ENCODE measurements around the gene SMAD7. TPM values are rescaled to one million over a fixed set of nuclear protein-coding genes. Genes with fewer than 3 reads are reported as not detected.
A peak's percentile ranks its signal among the peaks of the same experiment; 100 is the strongest.

SMAD7 gene
- total RNA-seq, 2 experiments from 2014 or later = 23.8 to 24.1 TPM

DNA sequence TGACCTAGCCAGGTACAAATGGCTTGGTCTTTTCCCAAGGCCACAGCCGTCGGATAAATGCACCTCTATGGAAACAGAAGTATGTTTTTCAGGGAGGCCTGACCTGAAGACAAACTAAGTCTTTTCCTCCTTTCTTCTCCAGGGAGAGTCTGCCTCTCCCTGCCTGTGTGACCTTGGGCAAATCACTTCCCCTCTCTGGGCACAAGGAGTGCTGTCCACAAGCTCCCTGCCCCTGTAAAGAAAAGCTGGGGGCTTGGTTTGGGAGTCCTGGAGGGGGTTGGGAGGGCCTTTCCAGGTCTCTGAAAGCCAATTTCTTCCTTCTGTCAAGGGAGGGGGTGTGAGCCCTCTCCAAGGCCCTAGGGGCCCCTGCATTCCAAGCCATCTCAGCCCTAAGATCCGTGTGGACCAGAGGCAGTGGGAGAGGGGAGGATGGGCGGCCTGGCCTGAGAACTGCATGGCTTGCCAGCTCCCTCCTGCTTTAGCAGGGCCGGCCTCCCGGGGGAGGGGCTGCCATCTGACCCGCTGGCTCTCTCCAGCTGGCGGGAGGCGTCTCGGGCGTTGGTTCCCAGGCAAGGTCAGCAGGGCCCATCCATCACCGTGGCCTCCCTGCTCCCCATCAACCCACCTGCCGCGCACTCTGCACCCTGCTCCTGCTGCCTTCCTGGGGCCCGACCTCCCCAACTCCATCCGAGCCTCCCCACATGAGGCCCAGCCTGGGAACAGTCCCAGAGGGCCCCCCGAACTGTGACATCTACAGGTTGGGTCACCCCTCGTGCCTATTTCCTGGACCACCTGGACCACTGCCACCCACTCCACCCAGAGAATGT lies 61.4 kb downstream of the SMAD7 start:
- Mint-ChIP-seq H3K27ac (no peak overlapping the region), H3K27me3 (ENCODE audit: low read depth) (peaks cover 2% of the 10 kb centered on the region), H3K4me3 (no peak overlapping the region), H3K4me1 (ENCODE audit: low read depth) (no peaks in the 10 kb centered on the region), H3K9me3 (ENCODE audit: insufficient read depth) (no peaks in the 10 kb centered on the region), H3K36me3 (ENCODE audit: low read depth) (no peaks in the 10 kb centered on the region)
- POLR2A ChIA-PET = no interaction called here
- CTCF ChIA-PET = no interaction called here
- DNase-seq (no peak), ATAC-seq (no peak)

DNA sequence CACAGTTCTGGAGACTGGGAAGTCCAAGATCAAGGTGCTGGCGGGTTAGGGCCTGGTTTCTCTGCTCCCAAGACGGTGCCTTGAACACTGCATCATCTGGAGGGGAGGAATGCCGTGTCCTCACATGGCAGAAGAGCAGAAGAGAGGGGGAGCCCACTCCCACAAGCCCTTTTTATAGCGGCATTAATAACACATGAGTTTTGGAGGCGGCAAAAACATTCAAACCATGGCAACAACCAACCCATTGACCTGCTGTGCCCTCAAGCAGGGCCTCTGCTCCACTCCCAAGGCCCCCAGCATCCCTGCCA lies 62.0 kb downstream of the SMAD7 start:
- Mint-ChIP-seq H3K9me3 (ENCODE audit: insufficient read depth) (no peaks in the 10 kb centered on the region), H3K4me3 (no peak overlapping the region), H3K4me1 (ENCODE audit: low read depth) (no peaks in the 10 kb centered on the region), H3K27ac (no peak overlapping the region), H3K36me3 (ENCODE audit: low read depth) (no peaks in the 10 kb centered on the region), H3K27me3 (ENCODE audit: low read depth) (peaks cover 2% of the 10 kb centered on the region)
- no peak for DNase-seq
- POLR2A ChIA-PET = no interaction called here
- CTCF ChIA-PET = no interaction called here
- ATAC-seq = no peak

DNA sequence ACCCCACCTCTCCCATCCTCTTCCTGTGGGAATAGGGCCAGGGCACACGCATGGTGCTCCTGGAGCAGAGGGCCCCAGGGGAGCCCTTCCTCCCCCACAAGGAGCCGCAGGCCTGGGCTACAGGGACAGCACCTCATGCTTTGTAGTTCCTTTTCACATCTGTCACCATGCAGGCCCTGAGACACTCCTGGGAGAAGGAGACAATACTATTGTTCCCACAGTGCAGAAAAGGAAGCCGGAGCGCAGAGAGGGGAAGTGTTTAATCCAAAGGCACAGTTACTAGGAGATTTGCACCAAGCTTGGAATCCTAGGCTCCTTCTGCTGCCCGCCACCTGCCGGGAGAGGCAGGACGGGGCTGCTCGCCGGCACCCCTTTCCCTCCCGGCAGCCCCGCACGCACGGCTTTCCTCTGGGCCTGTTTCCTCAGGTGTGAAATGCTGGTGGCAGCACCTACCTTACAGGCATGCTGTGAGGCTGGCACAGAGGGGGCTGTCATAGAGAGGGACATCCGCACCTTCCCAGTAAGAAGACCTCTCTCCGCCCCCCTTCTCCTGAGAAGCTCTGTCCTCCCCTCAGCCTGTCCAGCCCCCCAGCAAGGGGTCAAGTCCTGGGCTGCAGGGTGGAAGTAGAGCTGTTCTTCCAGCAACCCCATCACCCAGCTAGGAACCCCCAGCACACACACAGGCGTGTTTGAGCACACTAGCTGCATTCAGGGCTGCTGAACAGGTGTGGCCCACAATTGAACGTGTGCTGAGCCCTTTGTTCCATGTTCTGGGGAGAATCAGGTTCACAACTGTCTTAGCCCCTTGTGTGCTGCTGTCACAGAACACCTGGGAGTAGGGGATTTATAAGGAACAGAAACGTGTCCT lies 62.6 kb downstream of the SMAD7 start:
- CTCF ChIA-PET = no interaction called here
- no peaks in the 10 kb centered on the region for H3K36me3 Mint-ChIP-seq (ENCODE audit: low read depth)
- no peak overlapping the region for H3K4me3 Mint-ChIP-seq
- ATAC-seq (no peak), DNase-seq (no peak)
- POLR2A ChIA-PET = no interaction called here
- peaks cover 2% of the 10 kb centered on the region for H3K27me3 Mint-ChIP-seq (ENCODE audit: low read depth)
- no peaks in the 10 kb centered on the region for H3K9me3 Mint-ChIP-seq (ENCODE audit: insufficient read depth)
- no peaks in the 10 kb centered on the region for H3K4me1 Mint-ChIP-seq (ENCODE audit: low read depth)
- H3K27ac Mint-ChIP-seq = no peak overlapping the region

DNA sequence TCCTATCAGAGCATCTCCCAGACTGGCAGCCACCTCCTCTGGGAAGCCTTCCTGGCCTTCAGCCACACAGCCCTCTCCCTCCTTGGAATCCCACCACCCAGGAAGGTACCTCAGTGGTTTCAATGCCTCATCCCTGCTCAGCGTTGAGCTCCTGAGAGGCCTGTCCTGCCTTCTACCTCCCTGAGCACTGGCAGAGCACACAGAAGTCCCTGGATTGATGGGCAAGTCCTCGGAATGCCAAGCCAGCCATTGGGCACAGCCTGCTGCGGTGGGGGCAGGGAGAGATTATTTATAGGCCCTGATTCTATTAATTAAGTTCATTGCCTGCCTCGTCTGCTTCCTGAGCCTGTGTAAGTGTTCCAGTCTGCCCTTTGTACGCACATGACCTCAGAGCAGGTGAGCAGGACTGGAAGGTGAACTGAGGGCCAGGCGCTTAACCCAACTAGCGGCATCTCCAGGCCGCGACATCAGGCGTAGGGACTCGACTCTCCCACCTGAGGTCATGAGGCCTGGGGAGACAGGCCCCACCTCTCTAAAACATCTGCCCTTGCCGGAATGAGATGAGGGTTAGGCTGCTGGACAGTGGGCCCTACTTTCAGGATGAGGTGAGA lies 63.4 kb downstream of the SMAD7 start:
- no peak for ATAC-seq
- H3K27ac Mint-ChIP-seq = peak overlapping the region; percentile 34
- H3K4me1 Mint-ChIP-seq (ENCODE audit: low read depth) = no peaks in the 10 kb centered on the region
- POLR2A ChIA-PET = no interaction called here
- CTCF ChIA-PET = no interaction called here
- no peak for DNase-seq
- no peak overlapping the region for H3K4me3 Mint-ChIP-seq
- peaks cover 2% of the 10 kb centered on the region for H3K27me3 Mint-ChIP-seq (ENCODE audit: low read depth)
- H3K36me3 Mint-ChIP-seq (ENCODE audit: low read depth) = no peaks in the 10 kb centered on the region
- H3K9me3 Mint-ChIP-seq (ENCODE audit: insufficient read depth) = no peaks in the 10 kb centered on the region

DNA sequence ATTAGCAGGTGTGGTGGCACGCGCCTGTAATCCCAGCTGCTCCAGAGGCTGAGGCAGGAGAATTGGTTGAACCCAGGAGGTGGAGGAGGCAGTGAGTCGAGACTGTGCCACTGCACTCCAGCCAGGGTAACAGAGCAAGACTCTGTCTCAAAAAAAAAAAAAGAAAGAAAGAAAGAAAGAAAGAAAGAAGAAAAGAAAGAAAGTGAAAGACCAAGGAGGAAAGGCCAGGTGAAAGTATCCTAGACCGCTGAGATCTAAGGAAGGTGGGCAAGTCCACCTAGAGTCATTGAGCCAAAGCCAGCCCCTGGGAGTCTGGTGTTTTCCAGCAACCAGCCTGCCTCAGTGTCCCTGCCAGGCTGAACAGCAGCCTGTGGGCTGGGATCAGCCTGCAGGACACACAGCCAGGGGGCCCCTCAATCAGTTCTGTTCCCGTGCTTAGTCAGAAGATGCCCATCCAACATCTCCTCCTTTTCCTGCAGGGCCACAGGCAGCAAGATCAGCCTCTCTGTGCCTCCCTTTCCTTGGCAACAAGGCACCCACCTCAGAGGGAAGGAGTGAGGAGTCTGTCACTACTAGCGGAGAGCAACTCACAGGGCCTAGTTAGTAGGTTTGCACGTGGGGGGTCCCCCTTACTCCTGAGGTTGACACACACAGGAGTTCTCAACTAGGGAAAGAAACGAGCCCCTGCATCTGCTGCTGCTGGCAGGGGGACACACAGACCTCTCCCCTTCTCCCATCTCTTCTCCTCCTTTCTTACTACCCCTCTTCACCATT lies 64.1 kb downstream of the SMAD7 start:
- Mint-ChIP-seq H3K4me1 (ENCODE audit: low read depth) (no peaks in the 10 kb centered on the region), H3K36me3 (ENCODE audit: low read depth) (no peaks in the 10 kb centered on the region), H3K27ac (no peak overlapping the region)

DNA sequence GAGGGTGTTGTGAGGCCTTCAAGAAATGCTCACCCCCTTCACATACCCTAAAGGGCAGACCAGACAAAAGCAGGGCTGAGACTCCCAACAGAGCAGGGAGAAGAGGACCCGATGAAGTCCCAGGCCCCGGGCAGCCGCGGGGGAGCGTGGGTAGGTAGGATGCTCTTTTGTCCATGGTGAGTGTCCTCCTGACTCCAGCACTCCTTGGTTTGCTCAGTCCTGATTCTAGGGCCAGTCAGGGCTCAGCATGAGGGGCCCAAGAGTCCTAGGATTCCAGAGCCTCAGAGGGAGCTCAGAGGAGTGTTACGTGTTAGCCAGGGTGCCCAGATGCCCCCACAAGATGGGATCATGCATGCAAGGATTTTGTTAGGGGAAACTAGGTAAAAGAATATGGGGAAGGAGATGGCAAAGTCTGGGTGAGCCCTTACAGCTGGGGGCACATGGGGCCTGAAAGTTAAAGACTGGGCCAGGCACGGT lies 64.8 kb downstream of the SMAD7 start:
- Mint-ChIP-seq H3K4me3 (no peak overlapping the region), H3K9me3 (ENCODE audit: insufficient read depth) (no peaks in the 10 kb centered on the region), H3K4me1 (ENCODE audit: low read depth) (peaks cover 1% of the 10 kb centered on the region), H3K36me3 (ENCODE audit: low read depth) (no peaks in the 10 kb centered on the region), H3K27me3 (ENCODE audit: low read depth) (peaks cover 2% of the 10 kb centered on the region), H3K27ac (peak overlapping the region; percentile 4)
- CTCF ChIA-PET = no interaction called here
- ATAC-seq = no peak
- POLR2A ChIA-PET = no interaction called here
- DNase-seq = no peak

More for the DNA sequence above, 64.1 kb downstream of the SMAD7 start:
- CTCF ChIA-PET = no interaction called here
- no peak for ATAC-seq
- POLR2A ChIA-PET = no interaction called here
- no peak for DNase-seq
- H3K27me3 Mint-ChIP-seq (ENCODE audit: low read depth) = peaks cover 2% of the 10 kb centered on the region
- H3K4me3 Mint-ChIP-seq = no peak overlapping the region
- H3K9me3 Mint-ChIP-seq (ENCODE audit: insufficient read depth) = no peaks in the 10 kb centered on the region

DNA sequence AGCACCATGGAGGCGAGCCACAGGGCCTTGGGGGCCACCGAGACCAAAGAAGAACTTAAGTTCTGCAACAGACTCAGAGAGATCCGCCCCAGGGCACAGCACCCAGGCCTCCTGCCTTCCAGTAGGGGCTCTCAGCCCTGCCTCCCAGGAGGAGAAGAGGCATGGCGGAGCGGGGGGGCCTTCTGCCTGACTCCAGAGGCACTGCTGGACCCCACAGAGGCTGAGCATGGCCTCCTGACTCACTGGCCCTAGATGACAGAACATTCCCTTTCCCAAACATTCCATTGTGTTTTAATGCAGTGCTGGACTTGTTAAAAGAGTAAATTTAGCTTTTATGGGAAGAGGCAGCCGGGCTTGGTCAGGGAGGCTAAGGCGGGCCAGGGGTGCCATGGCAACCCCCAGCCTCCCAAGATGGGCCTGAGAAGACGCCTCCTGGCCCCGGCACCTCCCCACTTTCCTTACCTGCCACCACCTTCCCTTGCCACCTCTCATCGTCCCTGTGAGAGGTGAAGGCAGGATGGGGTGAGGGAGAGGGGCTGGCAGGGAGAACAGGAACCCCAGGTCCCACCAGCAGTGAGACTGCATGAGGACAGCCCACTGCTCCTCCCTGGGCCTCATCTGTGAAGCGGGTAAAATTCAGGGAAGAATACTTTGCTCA lies 65.4 kb downstream of the SMAD7 start:
- no peak overlapping the region for H3K4me3 Mint-ChIP-seq
- H3K36me3 Mint-ChIP-seq (ENCODE audit: low read depth) = no peaks in the 10 kb centered on the region
- H3K4me1 Mint-ChIP-seq (ENCODE audit: low read depth) = peaks cover 7% of the 10 kb centered on the region
- H3K27me3 Mint-ChIP-seq (ENCODE audit: low read depth) = peaks cover 2% of the 10 kb centered on the region
- ChIA-PET POLR2A (no interaction called here), CTCF (no interaction called here)
- H3K9me3 Mint-ChIP-seq (ENCODE audit: insufficient read depth) = no peaks in the 10 kb centered on the region
- peak overlapping the region; percentile 9 for H3K27ac Mint-ChIP-seq
- DNase-seq (no peak), ATAC-seq (no peak)

DNA sequence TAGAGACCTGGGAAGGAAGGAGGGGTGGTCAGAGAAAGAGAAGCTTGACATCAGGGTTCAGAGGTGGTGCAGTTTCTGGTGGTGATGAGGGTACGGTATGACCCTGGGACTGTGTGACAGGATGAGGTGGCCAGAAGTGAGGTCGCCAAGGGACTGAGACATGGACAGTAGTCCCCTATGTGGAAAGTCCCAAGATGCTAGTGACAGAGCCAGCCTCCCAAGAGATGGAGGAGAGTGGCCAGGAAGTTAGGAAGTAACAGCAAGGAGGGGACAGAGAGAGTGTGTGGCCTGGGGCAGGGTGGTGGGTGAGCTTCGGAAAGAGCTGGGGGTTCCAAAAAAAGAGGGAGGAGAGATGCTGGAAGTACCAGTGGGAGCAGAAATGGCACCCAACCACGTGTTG lies 66.0 kb downstream of the SMAD7 start:
- H3K27ac Mint-ChIP-seq = no peak overlapping the region
- H3K27me3 Mint-ChIP-seq (ENCODE audit: low read depth) = peaks cover 2% of the 10 kb centered on the region

DNA sequence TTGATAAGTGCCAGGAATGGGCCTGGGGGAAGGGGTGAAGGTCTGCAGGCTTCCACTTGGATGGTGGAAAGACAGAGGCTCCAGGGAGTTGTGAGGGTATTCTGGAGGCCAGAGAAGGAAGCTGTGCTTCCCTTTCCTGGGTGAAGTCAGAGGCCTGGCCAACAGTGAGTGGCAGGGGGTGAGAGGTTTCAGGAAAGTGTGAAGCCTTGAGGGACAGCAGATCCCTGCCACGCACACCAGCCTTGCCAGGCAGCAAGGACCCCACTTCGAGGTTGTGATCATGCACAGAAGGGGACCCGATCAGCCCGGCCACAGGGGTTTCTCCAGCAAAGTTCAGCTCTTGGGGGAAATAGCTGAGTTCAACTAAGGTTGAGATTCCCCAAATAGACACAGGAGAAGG lies 66.5 kb downstream of the SMAD7 start:
- H3K9me3 Mint-ChIP-seq (ENCODE audit: insufficient read depth) = no peaks in the 10 kb centered on the region
- POLR2A ChIA-PET = interaction anchor here (0.7 kb wide), 1 partner anchor 9 kb away, joined by 3 read pairs; no protein-coding TSS in a partner anchor
- peaks cover 2% of the 10 kb centered on the region for H3K27me3 Mint-ChIP-seq (ENCODE audit: low read depth)
- H3K27ac Mint-ChIP-seq = no peak overlapping the region
- H3K4me3 Mint-ChIP-seq = no peak overlapping the region
- peaks cover 13% of the 10 kb centered on the region for H3K4me1 Mint-ChIP-seq (ENCODE audit: low read depth)
- CTCF ChIA-PET = no interaction called here
- DNase-seq (no peak), ATAC-seq (no peak)
- H3K36me3 Mint-ChIP-seq (ENCODE audit: low read depth) = no peaks in the 10 kb centered on the region

More for the DNA sequence above, 66.0 kb downstream of the SMAD7 start:
- DNase-seq (no peak), ATAC-seq (no peak)
- Mint-ChIP-seq H3K4me3 (no peak overlapping the region), H3K9me3 (ENCODE audit: insufficient read depth) (no peaks in the 10 kb centered on the region), H3K4me1 (ENCODE audit: low read depth) (peaks cover 13% of the 10 kb centered on the region), H3K36me3 (ENCODE audit: low read depth) (no peaks in the 10 kb centered on the region)
- POLR2A ChIA-PET = interaction anchor here (0.7 kb wide), 1 partner anchor 9 kb away, joined by 3 read pairs; no protein-coding TSS in a partner anchor
- CTCF ChIA-PET = no interaction called here

DNA sequence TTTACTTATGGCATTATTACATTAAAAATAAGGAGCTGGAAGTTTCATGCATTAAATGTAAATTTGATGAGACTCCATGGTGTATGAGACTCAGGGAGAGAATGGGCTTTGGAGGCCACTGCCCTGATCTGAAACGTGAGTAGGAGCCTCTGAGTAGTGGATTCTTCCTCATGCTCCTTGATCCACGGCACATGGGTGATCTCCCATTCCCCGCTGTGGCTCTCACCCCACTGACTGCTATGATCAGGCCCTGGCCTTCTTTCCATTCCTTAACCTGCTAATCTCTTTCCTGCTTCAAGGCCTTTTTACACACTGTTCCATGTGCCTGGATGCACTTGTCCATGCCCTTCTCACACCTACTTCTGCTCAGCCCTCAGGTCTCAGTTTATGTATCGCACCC lies 68.4 kb downstream of the SMAD7 start:
- no peaks in the 10 kb centered on the region for H3K9me3 Mint-ChIP-seq (ENCODE audit: insufficient read depth)
- H3K27ac Mint-ChIP-seq = no peak overlapping the region
- no peak for ATAC-seq
- ChIA-PET CTCF (no interaction called here), POLR2A (no interaction called here)
- H3K27me3 Mint-ChIP-seq (ENCODE audit: low read depth) = peaks cover 5% of the 10 kb centered on the region
- peaks cover 13% of the 10 kb centered on the region for H3K4me1 Mint-ChIP-seq (ENCODE audit: low read depth)
- no peaks in the 10 kb centered on the region for H3K36me3 Mint-ChIP-seq (ENCODE audit: low read depth)
- no peak overlapping the region for H3K4me3 Mint-ChIP-seq
- DNase-seq = no peak

DNA sequence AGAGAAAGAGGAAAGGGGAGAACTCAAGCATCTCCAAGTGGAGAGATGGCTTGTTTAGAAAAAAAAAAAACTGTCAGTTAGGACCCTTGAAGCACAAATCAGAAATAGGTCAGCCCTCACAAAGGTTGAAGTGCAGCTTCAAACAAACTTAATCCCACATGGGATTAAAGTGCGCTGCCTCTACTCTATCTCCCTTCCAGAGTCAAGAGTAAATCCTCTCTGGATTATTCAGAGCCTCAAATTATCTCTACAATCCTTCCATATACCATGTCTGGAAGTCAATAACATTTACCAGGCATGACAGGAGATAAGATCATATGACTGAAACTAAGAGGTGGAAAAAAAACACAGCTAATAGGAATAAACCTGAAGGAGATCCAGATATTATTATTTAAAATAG lies 69.8 kb downstream of the SMAD7 start:
- DNase-seq (no peak), ATAC-seq (no peak)
- H3K36me3 Mint-ChIP-seq (ENCODE audit: low read depth) = no peaks in the 10 kb centered on the region
- H3K27ac Mint-ChIP-seq = no peak overlapping the region
- no peaks in the 10 kb centered on the region for H3K9me3 Mint-ChIP-seq (ENCODE audit: insufficient read depth)
- H3K4me1 Mint-ChIP-seq (ENCODE audit: low read depth) = peaks cover 13% of the 10 kb centered on the region
- peaks cover 5% of the 10 kb centered on the region for H3K27me3 Mint-ChIP-seq (ENCODE audit: low read depth)
- no peak overlapping the region for H3K4me3 Mint-ChIP-seq
- POLR2A ChIA-PET = no interaction called here
- CTCF ChIA-PET = no interaction called here
